Hematopoietic multipotent progenitor cell treated with erythropoietin and hydrocortisone succinate and interleukin-3 and kit ligand, for 8 days (in vitro differentiated cells): ENCODE results near the gene SMPD3.

Experiments
- DNase-seq: peaks from one replicate; pipeline ENCODE4 v3.0.0-alpha.2; 2015

SMPD3 gene

DNA sequence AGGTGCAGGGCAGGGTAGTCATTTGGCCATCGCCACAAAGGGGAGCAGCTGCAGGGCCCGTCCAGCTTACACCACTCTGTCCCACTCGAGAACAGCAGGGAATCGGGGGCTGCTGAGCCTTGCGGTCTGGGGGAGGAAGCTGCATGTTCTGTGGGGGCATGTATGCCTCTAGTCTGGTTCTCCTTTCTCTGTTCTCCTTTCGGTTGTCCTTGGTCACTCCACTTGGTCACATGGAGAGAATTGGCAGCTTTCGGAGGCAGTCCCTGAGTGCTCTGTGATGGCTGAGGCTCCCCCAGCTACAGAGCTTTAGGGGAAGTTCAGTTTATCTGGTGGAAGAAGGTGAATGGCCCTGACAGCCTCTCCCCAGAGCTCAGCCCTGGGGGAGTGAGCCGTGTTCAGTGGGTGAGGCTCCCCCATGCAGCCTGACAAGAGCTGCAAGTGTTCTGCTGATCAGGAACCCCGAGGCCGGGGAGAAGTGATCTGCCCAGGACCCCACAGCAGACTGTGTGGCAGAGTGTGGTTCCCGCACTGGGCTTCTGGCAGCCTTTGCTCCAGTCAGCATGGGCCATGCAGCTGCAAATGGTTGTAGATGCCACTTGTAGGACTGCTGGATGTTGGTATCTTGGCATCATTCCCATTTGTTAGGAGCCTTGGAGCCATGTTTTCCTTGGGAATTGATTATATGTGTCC is 22.3 kb upstream of the SMPD3 start:
- peak; percentile 17 for DNase-seq

DNA sequence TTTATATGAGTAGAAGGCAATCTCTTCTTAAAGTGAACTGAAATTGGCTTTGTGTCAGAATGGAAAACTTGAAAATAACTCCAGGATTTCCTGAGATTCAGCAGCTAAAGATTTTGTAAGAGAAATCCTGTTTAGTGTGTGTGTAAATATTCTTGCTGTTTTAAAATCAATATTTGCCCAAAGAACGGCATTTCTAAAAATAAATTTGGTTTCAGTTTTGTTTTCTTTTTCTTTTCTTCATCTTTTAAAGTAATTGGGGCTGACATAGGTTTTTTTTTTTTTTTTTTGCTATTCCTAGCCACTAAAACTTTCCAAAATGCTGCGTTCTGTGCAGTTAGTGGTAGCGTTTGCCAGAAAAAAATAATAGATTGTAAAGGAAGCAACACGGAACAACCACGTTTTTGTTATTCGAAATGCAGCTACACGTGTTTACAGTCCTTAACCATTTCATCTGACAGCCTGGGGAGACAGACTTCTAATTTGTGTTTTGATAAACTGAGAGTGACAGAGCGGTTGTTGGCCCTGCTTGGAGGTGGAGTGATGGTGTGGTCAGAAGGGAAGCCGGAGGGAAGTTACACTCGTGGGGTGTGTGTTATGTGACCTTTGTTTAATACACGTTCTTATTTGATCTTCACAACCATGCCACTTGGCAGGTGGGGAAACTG is 21.6 kb upstream of the SMPD3 start:
- no peak for DNase-seq

DNA sequence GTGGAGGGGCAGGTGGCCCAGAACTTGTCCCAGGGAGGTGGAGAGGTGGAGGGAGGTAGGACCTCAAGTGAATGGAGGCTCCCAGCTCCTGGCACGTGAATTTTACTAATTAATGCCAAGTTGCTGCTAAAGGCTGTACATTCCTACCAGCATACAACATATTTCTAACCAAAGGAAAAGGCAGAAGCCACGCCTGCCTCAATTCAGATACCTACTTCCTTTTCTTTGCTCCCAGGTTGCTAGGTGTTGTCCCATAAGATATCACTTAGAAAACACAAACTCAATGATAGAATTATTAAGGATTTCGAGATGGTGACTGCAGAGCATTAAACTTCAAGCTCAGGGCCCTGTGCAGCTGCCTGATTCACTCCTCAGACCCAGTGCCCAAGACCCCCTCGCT is 20.5 kb upstream of the SMPD3 start:
- DNase-seq = no peak

DNA sequence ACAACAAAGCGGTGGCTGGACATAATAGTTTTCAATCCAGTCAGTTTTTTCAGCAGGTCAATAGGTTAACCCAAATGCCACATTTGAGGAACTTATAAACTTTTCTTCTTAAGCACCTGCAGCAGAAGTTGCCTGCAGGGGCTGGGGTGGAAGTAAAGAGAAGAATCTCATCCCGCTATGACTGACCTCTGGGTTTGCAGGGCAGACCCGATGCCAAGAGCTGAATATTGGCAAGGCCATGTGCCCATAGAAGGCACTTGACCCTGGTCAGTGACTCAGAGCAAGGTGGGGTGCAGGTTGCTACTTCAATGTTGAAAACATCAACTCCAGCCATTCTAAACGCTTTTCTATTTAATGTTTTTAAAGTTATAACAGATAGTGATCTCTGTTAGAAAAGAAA is 17.9 kb upstream of the SMPD3 start:
- DNase-seq = no peak

DNA sequence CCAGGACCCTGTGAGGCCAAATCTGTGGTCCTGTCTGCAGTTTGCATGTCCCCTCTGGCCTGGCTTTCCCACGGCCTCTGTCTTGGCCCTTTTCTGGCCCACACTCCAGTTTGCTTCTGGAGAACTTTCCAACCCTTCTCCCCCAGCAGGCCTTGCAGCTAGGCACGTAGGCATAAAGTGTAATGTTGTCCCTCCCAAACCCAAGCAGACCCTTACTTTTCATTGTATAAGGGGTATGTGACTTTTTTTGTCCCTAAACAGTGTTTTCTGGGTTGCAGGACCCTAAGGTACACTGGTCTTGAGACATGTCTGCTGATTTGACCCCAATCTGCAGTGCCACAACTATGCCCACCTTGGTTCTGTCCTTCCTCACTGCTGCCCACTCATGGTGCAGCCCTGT is 15.6 kb upstream of the SMPD3 start:
- no peak for DNase-seq

DNA sequence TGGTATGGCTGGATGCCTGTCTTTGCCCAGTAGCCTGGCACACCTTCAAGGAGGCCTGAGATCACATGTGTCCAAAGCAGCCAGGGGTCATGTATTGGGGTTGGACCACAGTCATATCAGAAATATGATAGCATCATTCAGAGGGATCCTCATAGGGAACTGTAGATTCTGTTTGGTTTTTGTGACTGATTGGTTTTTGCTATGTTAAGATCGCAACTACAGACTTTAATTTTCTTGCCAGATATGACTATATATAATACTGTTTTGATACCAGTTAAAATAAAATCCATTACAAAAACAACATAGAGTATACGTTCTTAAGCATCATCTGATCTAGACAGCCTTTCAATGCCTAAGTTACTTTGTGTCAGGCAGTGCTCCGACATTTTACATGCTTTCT is 11.8 kb upstream of the SMPD3 start:
- no peak for DNase-seq

DNA sequence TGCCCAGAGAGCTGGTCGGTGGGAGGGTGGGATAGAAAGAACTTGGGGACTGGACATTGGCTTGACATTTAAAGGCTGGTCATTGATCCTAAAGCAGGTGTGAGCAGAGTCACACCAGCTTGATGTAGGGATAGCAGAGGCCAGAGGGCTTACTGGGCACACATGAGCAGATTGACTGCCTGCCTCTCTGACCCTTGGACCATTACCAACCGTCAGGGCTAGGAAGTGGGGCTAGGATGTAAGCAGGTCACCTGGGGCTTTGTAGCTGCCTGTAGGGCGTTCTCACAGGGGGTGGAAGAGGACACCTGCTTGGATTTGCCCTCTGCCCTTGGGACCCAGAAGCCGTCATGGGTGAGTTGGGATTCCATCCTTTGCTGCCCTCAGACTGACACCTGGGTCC is 11.1 kb upstream of the SMPD3 start:
- DNase-seq = no peak

DNA sequence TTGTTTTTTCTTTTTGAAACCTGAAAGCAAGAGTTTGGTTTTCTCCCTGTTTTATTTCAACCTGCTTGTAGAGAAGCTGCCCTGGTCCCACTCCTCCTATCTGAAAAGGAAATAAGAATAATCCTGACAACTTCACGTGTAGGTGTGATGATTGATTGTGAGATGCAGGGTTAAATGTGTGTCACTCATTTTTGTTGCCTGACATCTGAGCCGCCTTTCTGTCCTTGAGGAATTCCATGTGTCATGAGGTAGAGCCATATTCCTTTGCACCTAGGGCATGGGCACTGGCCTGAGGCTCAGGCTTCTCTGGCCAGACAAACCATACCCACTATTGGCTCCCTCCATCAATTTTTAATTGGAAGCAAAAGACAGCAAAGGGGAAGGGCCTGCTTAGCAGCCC is 10.2 kb upstream of the SMPD3 start:
- no peak for DNase-seq

DNA sequence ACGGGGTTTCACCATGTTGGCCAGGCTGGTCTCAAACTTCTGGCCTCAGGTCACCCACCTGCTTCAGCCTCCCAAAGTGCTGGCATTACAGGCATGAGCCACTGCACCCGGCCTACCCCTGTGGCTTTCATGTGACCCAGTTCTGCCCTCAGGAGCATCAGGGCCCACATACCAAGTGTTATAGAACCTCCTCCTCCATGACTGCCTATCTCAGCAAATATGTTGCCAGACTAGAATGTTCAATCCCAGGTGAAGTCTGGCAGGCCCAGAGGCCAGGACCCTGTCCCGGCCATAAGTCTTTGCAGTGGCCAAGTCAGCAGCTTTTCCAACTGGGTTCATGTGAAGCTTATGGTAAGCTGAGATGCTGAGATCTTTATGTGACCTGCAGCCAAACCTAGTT is 9.8 kb upstream of the SMPD3 start:
- no peak for DNase-seq

DNA sequence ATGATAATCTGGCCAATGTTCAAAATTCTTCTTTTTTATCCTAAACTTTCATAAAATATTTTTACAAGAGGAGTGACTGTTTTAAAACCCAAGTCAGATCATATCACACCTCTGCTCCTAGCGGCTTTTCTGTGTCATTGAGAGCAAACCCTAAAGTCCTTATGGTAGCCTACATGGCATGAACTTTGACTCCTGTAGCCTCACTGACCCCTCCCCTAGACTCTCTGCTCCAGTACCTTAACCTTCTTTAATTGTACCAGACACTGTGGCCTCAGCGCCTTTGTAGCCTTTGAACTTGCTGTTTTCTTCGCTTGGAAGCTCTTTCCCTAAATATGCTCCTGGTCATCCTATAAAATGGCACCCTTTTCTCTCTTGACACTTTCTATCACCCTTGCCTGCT is 7.3 kb upstream of the SMPD3 start:
- no peak for DNase-seq

DNA sequence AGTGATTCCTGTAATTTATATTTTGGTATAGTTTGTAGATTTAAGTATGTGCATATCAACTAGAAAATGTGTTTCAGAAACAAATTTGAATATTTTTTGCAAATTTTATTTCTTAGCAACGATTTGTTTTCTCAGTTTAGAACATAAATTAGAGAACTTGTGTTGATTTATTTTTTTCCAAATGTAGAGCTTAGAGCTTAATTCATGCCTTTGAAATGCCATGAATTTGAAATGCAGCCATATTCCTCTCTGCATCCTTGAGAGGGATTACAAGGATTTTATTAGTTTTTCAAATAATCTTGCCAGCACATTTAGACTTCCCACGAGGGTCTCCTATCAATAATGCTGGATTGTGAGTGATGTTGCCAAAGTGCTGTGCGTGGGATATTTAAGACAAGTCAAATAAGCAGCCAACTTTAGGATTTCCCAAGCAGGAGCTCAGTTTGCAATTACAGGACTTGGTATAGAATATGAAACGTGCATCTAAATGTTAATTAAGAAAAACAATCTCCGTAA is 6.7 kb upstream of the SMPD3 start:
- DNase-seq = no peak

DNA sequence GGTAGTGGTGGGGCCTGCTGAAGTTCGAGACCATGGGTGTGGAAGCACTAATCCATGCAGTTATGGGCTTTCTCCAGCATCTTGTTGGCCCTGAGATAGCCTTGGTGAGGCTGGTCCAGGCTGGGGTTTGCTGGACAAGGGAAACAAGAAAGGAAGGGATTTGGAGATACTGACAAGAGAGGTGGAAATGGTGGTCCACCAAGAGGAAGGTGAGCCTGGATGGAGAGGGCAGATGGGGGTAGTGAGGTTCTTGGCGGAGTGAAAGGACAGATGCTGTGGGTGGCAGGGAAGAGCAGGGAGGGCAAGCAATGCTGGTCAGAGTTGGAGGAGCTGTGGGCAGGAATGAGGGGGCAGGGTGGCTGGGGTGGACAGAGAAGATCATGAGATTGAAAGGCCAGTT is 5.5 kb upstream of the SMPD3 start:
- DNase-seq = no peak

DNA sequence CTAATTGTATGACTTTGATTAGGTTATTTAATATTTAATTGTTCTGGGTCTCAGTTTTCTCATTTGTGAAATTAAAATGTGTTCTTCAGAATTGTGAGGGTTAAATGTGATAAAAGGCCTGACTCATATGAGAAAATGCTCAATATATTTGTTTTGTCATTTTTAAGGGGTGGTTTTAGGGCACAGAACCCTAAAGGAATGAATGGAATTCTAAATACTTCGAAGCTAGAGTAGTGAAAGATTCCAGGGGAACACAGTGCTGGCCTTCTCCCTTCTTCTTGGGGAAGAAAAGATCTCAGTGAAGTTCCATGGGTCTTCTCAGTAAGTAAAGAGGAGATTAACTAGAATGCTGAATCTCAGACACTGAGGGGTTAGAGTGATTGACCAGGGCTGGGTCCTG is 3.9 kb upstream of the SMPD3 start:
- no peak for DNase-seq

DNA sequence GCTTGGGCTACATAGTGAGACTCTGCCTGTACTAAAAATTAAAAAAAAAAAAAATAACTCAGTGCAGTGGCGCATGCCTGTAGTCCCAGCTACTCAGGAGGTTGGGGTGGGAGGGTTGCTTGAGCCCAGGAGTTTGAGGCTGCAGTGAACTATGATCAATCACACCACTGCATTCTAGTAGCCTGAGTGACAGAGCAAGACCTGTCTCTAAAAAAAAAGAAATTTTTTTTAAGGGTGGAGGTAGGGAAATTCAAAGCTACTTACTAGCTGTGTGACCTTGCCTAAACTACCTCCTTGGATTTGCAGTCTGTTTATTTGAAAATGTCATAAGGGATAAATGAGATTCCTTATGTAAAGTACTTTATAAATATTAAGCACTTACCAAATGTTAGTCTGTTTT is 3.4 kb upstream of the SMPD3 start:
- DNase-seq = no peak

DNA sequence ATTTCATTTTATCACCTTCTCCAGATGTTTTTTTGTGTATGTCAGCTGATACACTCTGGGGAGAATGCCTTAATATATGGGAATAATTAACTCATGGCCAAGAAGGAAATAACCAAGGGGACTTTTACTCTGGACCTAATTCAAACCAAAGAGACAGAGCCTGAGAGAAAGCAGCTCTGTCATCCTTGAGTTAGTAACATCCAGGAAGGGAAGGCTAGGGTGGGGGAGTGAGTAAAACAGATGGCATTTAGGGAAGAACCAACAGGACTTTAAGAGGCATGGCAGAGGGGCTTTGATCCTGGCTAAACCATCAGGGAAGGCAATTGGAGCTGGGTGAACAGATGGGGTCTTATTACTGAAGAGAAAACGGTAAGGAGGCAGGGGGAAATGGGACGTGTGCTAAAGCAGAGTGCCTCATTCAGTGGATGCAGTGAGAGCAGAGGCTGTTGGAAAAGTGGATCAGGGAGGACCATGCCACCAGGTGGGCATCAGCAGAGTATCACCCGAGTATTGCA is 2.5 kb upstream of the SMPD3 start:
- DNase-seq = no peak

DNA sequence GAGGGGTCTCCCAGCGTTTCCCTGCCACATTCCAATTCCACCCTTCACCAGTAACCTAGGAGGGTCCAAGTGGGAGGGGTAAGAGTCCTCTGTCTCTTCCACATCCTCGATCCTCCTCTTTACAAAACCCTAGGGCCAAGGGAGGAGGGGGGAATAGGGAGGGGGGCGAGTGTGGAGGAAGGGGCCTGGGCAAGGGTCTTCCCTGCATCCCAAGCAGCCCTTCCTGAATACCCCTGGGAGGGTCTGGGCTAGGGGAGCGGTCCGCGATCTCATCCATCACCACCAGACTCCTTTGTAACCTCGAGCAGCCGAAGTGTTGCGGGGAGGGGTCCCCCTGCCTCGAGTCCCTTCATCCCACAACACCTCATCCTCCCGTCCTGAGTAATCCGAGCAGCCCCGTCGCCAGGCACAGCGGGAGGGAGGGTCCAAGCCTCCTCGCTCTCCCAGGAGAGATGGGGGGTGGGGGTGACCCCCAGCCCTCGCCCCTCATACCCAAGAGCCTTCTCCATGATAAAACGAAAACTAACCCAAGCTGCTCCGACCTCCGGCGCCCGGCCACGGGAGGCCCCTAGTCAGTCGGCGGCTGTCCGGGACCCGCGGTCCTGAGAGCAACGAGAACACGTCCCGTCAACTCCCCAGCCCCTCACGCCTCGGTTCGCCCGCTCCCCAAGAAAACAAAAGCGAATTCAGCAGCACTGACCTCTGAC is 502 bp downstream of the SMPD3 start:
- peak; percentile 8 for DNase-seq

DNA sequence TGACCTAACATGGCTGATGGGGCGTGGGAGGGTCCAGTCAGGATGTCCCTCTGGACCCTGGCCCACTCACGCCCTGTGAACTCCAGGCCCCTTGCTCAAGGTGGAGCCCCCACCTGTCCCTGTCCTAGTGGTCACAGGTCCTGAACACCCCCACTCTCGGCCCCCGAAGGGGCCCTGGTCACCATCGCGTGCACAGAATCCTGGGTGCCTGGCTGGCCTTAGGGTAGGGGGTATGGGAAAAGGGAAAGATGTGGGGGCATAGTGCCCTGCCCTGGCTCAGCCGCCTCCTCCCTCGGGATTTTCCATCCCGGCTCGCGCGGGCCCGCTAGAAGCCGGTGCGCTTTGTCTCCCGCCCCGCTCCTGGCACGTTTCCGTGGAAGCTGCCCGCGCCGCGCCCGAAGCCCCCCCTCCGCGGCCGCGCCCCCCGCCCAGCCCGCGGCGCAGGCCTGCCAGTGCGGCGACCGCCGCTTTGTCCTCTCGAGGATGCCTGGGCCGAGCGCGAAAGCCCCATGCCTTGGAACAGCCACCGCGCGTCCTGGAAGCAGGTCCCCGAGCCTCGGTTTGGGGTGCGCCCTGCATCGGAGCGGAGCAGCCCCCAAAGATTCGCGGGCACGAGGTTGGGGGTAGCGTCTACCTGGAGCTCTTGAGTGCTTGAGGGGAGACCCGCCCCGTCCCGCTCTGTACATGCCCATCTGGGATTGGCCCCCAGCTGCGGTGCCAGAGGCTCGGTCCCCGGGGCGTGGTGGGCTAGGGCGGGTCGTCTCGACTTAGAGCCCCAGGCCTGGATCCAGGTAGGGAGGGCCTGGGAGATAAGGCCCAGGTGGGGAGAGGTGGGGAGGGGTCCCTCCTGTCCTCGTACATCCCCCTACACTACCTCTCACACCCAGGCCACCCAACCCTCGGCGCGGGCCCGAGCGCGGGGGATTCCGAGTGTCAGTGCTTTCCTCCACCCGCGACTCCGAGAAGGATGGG is 1.3 kb downstream of the SMPD3 start:
- DNase-seq = no peak

DNA sequence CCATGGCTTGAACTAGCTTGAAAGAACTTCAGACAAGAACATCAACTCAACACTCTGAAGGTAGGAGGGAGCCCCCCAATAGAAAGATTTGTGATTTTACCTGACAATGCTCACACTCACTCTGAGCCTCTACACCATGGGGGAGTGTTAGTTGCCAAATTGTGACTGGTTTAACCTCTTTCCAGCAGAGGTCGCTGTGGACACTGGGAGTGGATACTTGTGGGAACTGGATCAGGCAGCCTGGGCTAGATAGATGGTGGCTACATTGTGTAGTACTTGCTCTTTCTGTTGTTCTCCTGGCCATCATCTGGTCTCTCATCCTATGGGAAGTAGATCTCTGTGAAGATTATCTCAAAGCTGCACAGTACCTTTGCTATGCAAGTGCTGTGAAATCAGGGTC is 2.9 kb downstream of the SMPD3 start:
- DNase-seq = peak; percentile 85

DNA sequence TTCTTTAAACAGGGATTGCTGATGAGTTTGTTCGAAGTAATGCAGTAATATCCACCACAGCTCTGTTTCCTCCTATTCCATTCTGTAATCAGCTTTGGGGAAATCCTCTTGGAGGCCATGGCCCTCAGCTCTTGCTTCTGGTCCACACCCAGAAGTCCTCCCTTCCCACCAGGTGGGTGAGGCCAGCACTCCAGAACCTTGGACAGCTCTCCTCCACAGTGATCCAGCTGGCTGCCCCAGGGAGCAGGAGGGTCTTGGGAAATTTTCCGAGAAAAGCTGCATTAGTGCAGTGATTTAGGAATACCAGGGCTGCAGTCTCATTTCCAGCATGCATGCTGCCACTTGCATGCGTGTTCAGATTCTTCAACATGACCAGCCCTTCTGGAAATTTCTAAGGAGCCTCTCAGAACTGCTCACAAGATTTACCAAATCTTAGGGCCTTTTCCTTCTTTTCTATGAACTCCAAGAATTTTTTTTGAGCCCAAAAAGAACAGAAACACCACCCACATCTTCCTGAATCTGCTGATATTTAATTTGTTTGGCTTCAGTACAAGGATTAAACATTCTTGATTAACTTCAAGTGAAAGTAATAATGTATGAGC is 4.2 kb downstream of the SMPD3 start:
- no peak for DNase-seq

DNA sequence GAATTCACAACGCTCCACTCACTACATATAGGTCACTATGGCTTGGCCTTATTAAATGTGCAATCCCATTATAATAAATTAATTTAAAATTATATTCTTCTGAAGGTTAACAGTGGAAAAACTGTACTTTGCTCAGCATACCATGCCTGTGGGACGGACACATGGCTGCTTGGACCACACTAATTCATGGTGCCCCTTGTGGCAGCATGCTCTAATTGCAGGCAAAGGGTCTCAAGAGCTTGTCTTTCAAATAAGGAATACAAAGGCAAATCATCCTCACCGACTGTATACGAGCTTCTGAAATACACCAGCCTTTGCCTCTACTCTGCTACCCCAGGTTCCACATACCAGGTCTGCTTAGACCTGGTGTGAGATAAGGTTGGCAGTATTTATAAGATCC is 11.7 kb downstream of the SMPD3 start:
- DNase-seq = peak; percentile 38

DNA sequence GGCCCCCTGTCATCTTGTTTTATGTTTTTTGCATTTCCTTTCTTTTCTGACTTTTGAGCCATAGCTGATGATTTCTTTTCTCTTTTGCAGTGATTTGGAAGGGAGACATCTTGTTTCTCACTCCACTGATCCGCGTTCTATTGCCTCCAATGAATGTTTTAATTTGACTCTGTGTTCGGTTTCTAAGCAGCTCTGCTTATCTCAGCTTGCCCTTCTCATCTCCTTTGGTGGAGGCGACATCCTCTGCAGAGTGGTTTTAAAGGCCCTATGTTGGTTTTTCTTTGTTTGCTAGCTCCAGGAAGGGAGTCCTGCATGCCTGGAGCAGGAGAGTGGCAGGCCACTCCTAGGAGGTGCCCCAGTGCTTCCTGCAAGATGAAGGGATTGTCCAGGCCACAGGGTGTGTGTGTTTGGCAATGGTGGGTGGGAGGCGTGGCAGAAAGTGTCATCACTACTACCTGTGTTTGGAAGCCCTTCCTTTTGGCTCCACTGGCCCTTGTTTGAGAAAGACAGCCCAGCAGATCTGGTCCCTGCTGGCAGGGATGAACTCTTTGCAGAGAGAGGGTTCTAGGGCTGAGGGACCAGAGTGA is 13.6 kb downstream of the SMPD3 start:
- no peak for DNase-seq

DNA sequence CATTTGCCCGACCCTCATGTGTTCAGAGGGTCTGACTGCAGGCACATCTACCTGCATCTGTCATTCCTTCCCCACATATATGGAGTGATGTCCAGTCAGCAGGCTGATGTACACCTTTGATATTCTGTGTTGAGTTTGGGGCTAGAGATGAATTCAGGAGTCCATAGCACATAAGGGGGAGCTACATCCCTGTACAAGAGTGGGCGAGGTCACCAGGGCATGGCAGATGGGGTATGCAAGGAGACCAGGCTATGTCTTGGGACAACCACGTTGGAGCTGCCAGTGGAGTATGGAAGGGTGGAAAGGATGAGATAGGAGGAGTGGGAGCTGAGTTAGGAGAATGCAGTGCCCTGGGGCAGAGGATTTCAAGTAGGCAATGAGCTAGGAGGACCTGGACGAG is 15.0 kb downstream of the SMPD3 start:
- DNase-seq = no peak
